Calu3 (cell line): ENCODE results near the gene WDR45B. TPM values are rescaled to one million over a fixed set of nuclear protein-coding genes. Genes with fewer than 3 reads are reported as not detected.

ENCODE experiments used
- BruUV-seq: library from RNA; stranded (reverse); fragments of 400-500 nt; replicated peaks from 2 replicates; lab custom pipeline; 2021; lab: Mats Ljungman, UMichigan
- CTCF ChIA-PET: fragments of 300-600 bp; sonication (Branson Sonifier 250); formaldehyde crosslinking; loops from one replicate; lab custom pipeline; 2022; ENCODE audit warnings: antibody characterized with exemption; lab: Charles Lee
- DNase-seq: peaks from one replicate; pipeline ENCODE4 v3.0.0; 2022
- H3K27ac Mint-ChIP-seq: one replicate; pipeline ENCODE4 v1.8.0; 2022; ENCODE audit warnings: mixed read lengths; ENCODE audit not compliant: unreplicated experiment
- H3K27me3 Mint-ChIP-seq: one replicate; pipeline ENCODE4 v1.8.0; 2022; ENCODE audit warnings: mixed read lengths; ENCODE audit not compliant: unreplicated experiment
- H3K36me3 Mint-ChIP-seq: one replicate; pipeline ENCODE4 v1.8.0; 2022; ENCODE audit warnings: mild to moderate bottlenecking, moderate library complexity, mixed read lengths; ENCODE audit not compliant: insufficient read depth, unreplicated experiment
- H3K4me1 Mint-ChIP-seq: one replicate; pipeline ENCODE4 v1.8.0; 2022; ENCODE audit warnings: mild to moderate bottlenecking, low read depth, mixed read lengths; ENCODE audit not compliant: unreplicated experiment
- H3K4me3 Mint-ChIP-seq: one replicate; pipeline ENCODE4 v1.8.0; 2022; ENCODE audit warnings: mild to moderate bottlenecking, low read depth, moderate library complexity, mixed read lengths; ENCODE audit not compliant: unreplicated experiment
- H3K9me3 Mint-ChIP-seq: one replicate; pipeline ENCODE4 v1.8.0; 2022; ENCODE audit warnings: low read depth, mixed read lengths; ENCODE audit not compliant: unreplicated experiment
- intact Hi-C: fragments of 100-400 bp; cut with micrococcal nuclease; formaldehyde crosslinking; loops from one replicate; pipeline ENCODE4 v1.10.0; 2022; ENCODE audit not compliant: unreplicated experiment
- total RNA-seq: library from RNA; stranded (reverse); gene quantifications from 2 replicates; pipeline ENCODE4 v1.2.3, GENCODE V29; 2022
- TF ChIP-seq, protein P1 (sequence below): fragments of 200-600 bp; IDR thresholded peaks from one replicate; pipeline ENCODE4 v1.8.0; 2022; ENCODE audit warnings: antibody characterized with exemption; ENCODE audit not compliant: unreplicated experiment

The WDR45B gene
- total RNA-seq, 1 experiment from 2014 or later: 108 TPM

DNA sequence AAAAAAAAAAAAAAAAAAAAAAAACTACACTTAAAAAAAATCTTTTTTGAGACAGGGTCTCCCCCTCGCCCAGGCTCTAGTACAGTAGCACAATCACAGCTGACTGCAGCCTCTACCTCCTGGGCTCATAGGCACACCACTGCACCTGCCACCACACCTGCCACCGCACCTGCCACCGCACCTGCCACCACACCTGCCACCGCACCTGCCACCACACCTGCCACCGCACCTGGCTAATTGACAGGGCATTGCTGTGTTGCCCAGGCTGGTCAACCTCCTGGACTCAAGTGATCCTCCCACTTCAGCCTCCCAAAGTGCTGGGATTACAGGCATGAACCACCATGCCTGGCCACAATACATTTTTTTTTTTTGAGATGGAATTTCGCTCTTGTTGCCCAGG is 17.6 kb upstream of the WDR45B start:
- intact Hi-C loops: loop anchor here (5.0 kb wide), 1 partner anchor 101 kb away; no protein-coding TSS in a partner anchor
- H3K4me1 Mint-ChIP-seq: peaks cover 10% of the 10 kb centered on the region
- no peaks in the 10 kb centered on the region for H3K9me3 Mint-ChIP-seq
- no peaks in the 10 kb centered on the region for H3K27me3 Mint-ChIP-seq
- CTCF ChIA-PET: no interaction called here
- BruUV-seq: no TSS peak
- TF ChIP-seq, protein P1, sequence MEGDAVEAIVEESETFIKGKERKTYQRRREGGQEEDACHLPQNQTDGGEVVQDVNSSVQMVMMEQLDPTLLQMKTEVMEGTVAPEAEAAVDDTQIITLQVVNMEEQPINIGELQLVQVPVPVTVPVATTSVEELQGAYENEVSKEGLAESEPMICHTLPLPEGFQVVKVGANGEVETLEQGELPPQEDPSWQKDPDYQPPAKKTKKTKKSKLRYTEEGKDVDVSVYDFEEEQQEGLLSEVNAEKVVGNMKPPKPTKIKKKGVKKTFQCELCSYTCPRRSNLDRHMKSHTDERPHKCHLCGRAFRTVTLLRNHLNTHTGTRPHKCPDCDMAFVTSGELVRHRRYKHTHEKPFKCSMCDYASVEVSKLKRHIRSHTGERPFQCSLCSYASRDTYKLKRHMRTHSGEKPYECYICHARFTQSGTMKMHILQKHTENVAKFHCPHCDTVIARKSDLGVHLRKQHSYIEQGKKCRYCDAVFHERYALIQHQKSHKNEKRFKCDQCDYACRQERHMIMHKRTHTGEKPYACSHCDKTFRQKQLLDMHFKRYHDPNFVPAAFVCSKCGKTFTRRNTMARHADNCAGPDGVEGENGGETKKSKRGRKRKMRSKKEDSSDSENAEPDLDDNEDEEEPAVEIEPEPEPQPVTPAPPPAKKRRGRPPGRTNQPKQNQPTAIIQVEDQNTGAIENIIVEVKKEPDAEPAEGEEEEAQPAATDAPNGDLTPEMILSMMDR: no peak
- DNase-seq: no peak
- peaks cover 19% of the 10 kb centered on the region for H3K36me3 Mint-ChIP-seq
- no peak overlapping the region for H3K4me3 Mint-ChIP-seq
- no peak overlapping the region for H3K27ac Mint-ChIP-seq

DNA sequence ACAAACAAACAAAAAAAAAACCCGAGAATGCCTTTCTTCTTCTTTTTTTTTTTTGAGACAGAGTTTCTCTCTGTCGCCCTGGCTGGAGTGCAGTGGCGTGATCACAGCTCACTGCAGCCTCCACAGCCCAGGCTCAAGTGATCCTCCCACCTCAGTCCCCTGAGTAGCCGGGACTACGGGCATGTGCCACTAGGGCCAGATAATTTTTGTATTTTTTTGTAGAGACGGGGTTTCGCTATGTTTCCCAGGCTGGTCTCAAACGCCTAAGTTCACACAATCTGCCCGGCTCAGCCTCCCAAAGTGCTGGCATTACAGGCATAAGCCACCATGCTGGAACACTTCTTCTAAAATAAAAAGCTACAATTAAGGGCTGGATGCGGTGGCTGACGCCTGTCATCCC is 17.0 kb upstream of the WDR45B start:
- no peak overlapping the region for H3K4me3 Mint-ChIP-seq
- CTCF ChIA-PET: no interaction called here
- H3K27ac Mint-ChIP-seq: no peak overlapping the region
- H3K27me3 Mint-ChIP-seq: no peaks in the 10 kb centered on the region
- BruUV-seq: no TSS peak
- no peak for DNase-seq
- H3K9me3 Mint-ChIP-seq: no peaks in the 10 kb centered on the region
- TF ChIP-seq, protein P1: no peak
- H3K4me1 Mint-ChIP-seq: peaks cover 8% of the 10 kb centered on the region
- intact Hi-C loops: loop anchor here (5.0 kb wide), 1 partner anchor 102 kb away; no protein-coding TSS in a partner anchor
- H3K36me3 Mint-ChIP-seq: peaks cover 19% of the 10 kb centered on the region

DNA sequence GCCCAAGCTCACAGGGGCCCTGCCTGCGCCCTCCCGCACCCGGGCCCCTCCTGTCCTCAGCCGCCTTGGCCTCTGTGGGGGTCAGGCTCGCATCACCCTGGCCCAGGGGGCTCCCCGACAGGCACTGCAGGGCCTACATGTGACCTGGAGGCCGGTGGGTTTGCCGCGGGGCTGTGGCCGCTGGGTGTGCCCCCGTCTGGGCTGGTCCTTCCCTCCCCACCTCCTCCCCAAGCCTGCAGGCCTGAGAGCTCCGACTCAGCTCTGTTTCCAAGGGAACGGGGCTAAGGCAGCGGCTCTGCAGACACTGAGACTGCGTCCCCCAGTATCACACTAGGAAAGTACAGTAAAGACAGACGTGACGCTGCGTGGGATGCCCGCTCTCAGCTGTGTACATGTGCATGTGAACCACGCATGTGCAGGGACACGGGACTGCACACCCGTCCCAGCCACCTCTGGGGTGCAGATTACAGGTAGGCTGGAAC is 16.5 kb upstream of the WDR45B start:
- no TSS peak for BruUV-seq
- no peaks in the 10 kb centered on the region for H3K27me3 Mint-ChIP-seq
- no peak overlapping the region for H3K4me3 Mint-ChIP-seq
- H3K4me1 Mint-ChIP-seq: peaks cover 8% of the 10 kb centered on the region
- intact Hi-C loops: loop anchor here (5.0 kb wide), 1 partner anchor 103 kb away; no protein-coding TSS in a partner anchor
- H3K36me3 Mint-ChIP-seq: peaks cover 21% of the 10 kb centered on the region
- H3K27ac Mint-ChIP-seq: no peak overlapping the region
- TF ChIP-seq, protein P1: no peak
- no peaks in the 10 kb centered on the region for H3K9me3 Mint-ChIP-seq
- no peak for DNase-seq
- CTCF ChIA-PET: no interaction called here

DNA sequence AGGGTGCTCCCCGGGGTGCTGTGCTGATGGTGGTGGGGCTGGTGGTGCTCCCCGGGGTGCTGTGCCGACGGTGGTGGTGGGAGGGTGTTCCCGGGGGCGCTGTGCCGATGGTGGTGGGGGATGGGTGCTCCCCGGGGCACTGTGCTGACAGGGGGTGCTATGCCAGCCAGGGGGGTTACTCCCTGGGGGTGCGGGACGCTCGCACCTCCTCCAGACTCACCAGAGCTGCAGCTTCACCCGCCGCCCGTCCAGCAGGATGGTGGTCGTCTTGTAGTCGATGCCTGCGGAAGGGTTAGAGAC is 16.0 kb upstream of the WDR45B start:
- no TSS peak for BruUV-seq
- Mint-ChIP-seq H3K27ac (no peak overlapping the region), H3K4me1 (peaks cover 8% of the 10 kb centered on the region), H3K36me3 (peaks cover 26% of the 10 kb centered on the region), H3K9me3 (no peaks in the 10 kb centered on the region), H3K27me3 (no peaks in the 10 kb centered on the region), H3K4me3 (no peak overlapping the region)
- DNase-seq: no peak
- TF ChIP-seq, protein P1: no peak
- intact Hi-C loops: no loop called here
- CTCF ChIA-PET: interaction anchor here (0.7 kb wide), 1 partner anchor 84 kb away, joined by 3 read pairs; no protein-coding TSS in a partner anchor
